Measurements from ENCODE around the gene ZNF267. TPM values are rescaled to one million over a fixed set of nuclear protein-coding genes. Genes with fewer than 3 reads are reported as not detected.

ZNF267 gene
- total and polyA plus RNA-seq, 2 experiments from 2014 or later = 8.7 to 16.7 TPM

- H3K9me3 ChIP-seq (ENCODE audit: low read depth) = no peaks in the 10 kb centered on the region
- TF ChIP-seq, protein P1, sequence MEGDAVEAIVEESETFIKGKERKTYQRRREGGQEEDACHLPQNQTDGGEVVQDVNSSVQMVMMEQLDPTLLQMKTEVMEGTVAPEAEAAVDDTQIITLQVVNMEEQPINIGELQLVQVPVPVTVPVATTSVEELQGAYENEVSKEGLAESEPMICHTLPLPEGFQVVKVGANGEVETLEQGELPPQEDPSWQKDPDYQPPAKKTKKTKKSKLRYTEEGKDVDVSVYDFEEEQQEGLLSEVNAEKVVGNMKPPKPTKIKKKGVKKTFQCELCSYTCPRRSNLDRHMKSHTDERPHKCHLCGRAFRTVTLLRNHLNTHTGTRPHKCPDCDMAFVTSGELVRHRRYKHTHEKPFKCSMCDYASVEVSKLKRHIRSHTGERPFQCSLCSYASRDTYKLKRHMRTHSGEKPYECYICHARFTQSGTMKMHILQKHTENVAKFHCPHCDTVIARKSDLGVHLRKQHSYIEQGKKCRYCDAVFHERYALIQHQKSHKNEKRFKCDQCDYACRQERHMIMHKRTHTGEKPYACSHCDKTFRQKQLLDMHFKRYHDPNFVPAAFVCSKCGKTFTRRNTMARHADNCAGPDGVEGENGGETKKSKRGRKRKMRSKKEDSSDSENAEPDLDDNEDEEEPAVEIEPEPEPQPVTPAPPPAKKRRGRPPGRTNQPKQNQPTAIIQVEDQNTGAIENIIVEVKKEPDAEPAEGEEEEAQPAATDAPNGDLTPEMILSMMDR (IDR thresholded peaks at IDR 0.05; ENCODE audit: low read depth, low read length) = no peak
- DNase-seq (ENCODE audit: low read depth in 1 of 2, low spot score in 1 of 2) = peak; percentile 29 to 63
- H3K4me1 ChIP-seq (ENCODE audit: low read depth) = peaks cover 2% of the 10 kb centered on the region
- no peaks in the 10 kb centered on the region for H3K36me3 ChIP-seq
- H3K27ac ChIP-seq = no peak overlapping the region
- H3K27me3 ChIP-seq = no peaks in the 10 kb centered on the region
- H3K4me3 ChIP-seq = no peak overlapping the region
Measured at GRCh38 chr16:31869511-31870201, 4.0 kb upstream of the ZNF267 start.

DNA sequence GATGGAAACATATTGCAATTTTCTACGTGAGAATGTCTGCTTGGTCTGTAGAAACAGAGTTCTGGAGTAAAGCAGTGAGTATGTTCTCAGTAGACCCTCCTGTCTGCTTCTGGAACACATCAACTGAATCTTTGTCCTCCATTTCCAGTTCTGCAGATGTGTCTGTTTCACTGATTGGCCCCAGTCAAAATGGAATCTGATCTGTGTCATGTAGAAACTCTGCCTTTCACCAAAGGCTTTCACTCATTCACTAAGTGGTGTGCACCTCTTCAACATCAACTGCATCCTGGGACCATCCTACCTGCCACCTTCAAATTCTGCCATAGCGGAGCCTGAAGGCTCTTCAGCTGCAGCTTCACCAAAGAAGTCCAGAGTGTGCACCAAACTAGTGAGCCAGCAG, 2.8 kb upstream of the ZNF267 start:
- Histone ChIP-seq H3K27me3 (no peaks in the 10 kb centered on the region), H3K4me1 (ENCODE audit: low read depth) (peaks cover 10% of the 10 kb centered on the region), H3K36me3 (no peaks in the 10 kb centered on the region), H3K27ac (no peak overlapping the region), H3K4me3 (no peak overlapping the region), H3K9me3 (ENCODE audit: low read depth) (no peaks in the 10 kb centered on the region)
- DNase-seq (ENCODE audit: low read depth in 1 of 2, low spot score in 1 of 2) = no peak
- TF ChIP-seq, protein P1 (IDR thresholded peaks at IDR 0.05; ENCODE audit: low read depth, low read length) = no peak

- Histone ChIP-seq H3K36me3 (no peaks in the 10 kb centered on the region), H3K9me3 (ENCODE audit: low read depth) (no peaks in the 10 kb centered on the region), H3K4me1 (ENCODE audit: low read depth) (peaks cover 10% of the 10 kb centered on the region), H3K27me3 (no peaks in the 10 kb centered on the region), H3K27ac (no peak overlapping the region), H3K4me3 (no peak overlapping the region)
- TF ChIP-seq, protein P1 (IDR thresholded peaks at IDR 0.05; ENCODE audit: low read depth, low read length) = no peak
- DNase-seq (ENCODE audit: low read depth in 1 of 2, low spot score in 1 of 2) = no peak
Measured at GRCh38 chr16:31871510-31871909, 2.1 kb upstream of the ZNF267 start.

- Histone ChIP-seq H3K36me3 (no peaks in the 10 kb centered on the region), H3K4me3 (no peak overlapping the region), H3K9me3 (ENCODE audit: low read depth) (no peaks in the 10 kb centered on the region), H3K4me1 (ENCODE audit: low read depth) (peaks cover 10% of the 10 kb centered on the region), H3K27me3 (no peaks in the 10 kb centered on the region), H3K27ac (no peak overlapping the region)
- DNase-seq (ENCODE audit: low read depth in 1 of 2, low spot score in 1 of 2) = no peak
- TF ChIP-seq, protein P1 (IDR thresholded peaks at IDR 0.05; ENCODE audit: low read depth, low read length) = no peak
Measured at GRCh38 chr16:31872201-31872600, 1.4 kb upstream of the ZNF267 start.

DNA sequence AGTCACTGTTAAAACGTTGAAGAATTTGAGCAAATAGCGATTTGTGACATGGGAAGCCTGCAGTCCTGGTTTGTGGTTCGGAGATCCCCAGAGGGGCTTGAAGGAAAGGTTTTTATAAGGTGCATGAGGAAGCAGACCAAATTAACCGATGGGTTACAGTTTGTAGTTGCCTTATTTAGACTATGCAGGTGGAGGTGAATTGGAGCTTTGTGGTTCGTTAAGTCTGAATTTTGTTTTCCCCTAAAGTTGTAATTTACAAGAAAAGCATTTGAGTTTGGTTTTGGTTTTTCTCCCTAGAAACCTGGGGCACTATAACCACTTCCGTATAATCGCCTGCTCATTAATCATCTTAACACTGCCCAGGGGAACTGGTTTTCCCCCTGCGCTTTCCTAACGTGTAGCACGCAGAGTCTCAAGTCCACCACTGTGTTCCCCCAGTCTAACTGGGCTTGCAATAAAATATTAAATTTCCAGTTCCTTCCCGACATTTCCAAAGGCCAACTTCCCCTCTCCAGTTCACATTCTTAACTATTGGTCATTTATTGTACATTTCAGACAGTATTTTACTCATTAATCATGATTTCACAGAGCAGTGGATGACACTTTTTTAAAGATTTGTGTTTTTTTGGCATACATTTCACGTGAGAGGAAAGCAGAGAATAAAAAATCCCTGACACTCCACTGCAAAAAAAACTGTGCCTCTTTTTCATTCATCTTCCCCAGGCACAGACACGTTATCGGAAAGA, 932 bp downstream of the ZNF267 start:
- H3K9me3 ChIP-seq (ENCODE audit: low read depth) = no peaks in the 10 kb centered on the region
- no peaks in the 10 kb centered on the region for H3K27me3 ChIP-seq
- H3K4me1 ChIP-seq (ENCODE audit: low read depth) = peaks cover 10% of the 10 kb centered on the region
- TF ChIP-seq, protein P1 (IDR thresholded peaks at IDR 0.05; ENCODE audit: low read depth, low read length) = no peak
- no peaks in the 10 kb centered on the region for H3K36me3 ChIP-seq
- peak; percentile 25 to 51 for DNase-seq (ENCODE audit: low read depth in 1 of 2, low spot score in 1 of 2)
- peak overlapping the region; percentile 97 for H3K4me3 ChIP-seq
- peak overlapping the region; percentile 98 for H3K27ac ChIP-seq
